ENCODE measurements around the gene CAT. TPM values are rescaled to one million over a fixed set of nuclear protein-coding genes. Genes with fewer than 3 reads are reported as not detected.

CAT gene
- polyA plus RNA-seq, 3 donors: 153 to 208 (median 174) TPM

- DNase-seq: no peak
Observed at GRCh38 chr11:34451053-34451452, 12.3 kb downstream of the CAT start.

GRCh38 chr11:34454308-34455032 is 15.7 kb downstream of the CAT start:
- no peak for DNase-seq

GRCh38 chr11:34457607-34458006 is 18.9 kb downstream of the CAT start:
- no peak for DNase-seq

GRCh38 chr11:34458525-34458924 is 19.8 kb downstream of the CAT start:
- DNase-seq: no peak

DNA sequence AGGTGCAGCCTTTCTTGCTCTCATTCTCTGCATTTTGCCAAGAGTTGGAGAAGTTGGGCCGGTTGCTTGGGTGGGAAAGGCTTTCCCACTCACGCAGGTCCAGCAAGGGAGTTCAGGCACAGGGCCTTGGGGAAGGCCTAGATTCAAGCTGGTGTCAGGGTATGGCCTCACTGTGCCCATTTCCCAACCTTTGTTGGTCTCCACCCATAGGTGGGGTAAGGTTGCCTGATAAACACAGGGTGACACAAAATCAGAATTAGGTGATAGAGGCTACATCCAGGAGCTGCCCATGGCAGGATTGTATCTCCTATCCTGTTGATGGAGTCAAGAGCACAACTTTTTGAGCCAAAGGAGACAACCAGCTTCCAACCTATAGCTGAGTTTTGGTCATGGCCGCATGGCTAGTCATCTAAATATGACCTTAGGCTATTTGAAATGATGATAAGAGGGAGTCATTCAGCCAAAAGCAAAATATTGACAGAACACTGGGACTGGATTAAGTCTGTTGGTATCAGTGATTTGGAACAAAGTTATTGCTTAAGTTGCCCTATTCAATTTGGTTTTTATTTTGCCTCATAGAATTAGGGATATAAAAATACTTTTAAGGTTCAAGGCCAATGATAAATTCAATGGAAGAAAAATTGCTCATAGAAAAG is 20.9 kb downstream of the CAT start:
- DNase-seq: no peak

- DNase-seq: no peak
Observed at GRCh38 chr11:34460278-34460677, 21.5 kb downstream of the CAT start.

DNA sequence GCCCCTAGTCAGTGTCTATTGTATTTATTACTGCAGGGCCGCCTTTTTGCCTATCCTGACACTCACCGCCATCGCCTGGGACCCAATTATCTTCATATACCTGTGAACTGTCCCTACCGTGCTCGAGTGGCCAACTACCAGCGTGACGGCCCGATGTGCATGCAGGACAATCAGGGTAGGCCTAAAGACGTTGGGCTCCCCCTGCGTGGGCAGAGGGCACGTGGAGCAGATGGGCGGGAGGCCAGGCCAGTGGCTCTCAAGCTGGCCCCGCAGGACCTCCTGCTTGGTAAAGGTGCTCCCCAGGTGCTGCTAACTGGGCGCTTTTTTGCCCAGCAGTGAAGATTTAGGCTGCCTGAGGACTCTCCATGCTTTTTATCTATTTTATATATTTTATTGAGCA is 22.5 kb downstream of the CAT start:
- no peak for DNase-seq

DNA sequence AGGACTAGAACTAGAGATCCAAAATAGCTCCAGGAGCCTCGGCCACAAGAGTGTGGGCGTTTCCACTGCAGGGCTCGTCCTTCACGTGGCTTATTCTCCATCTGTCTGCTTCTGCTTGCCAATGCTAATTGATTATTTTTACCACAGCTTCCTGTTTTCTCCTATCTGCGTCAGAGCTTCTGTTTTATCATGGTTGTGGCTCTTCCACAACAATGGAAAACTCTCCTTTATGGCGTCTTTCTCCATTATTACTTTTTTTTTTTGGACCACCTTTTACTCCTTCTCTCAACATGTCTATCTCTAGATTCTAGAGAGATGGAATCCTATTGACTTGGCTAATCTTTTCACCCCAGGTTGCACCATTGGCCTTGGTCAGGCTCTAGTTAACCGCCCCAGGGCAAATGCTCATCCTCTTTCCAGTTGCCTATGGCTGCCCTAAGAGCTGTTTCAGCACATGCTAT is 25.9 kb downstream of the CAT start:
- no peak for DNase-seq

- no peak for DNase-seq
Observed at GRCh38 chr11:34466802-34467488, 28.2 kb downstream of the CAT start.

DNA sequence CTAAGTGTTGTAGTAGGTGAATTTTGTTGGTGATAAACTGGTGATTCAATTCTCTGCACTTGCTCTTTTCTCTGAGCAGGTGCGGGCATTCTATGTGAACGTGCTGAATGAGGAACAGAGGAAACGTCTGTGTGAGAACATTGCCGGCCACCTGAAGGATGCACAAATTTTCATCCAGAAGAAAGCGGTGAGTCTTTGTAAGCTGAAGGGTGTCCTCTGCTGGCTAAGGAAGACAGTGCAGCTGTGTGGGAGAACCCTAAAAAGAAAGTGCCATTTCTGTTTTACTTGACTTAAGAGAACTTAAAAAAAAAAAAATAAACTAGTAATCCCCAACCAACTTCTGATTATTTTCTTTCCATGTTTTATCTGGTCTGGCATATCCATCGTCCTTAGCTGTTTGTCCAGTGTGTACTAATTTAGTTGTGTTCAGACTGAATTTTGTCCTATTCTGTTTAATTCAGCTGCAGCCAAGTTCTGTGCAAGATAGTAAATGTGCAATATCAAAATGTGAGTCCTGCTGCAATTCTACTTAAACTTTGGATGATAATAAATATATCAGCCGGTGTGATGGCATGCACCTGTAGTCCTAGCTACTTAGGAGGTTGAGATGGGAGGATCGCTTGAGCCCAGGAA is 29.6 kb downstream of the CAT start:
- DNase-seq: no peak

DNA sequence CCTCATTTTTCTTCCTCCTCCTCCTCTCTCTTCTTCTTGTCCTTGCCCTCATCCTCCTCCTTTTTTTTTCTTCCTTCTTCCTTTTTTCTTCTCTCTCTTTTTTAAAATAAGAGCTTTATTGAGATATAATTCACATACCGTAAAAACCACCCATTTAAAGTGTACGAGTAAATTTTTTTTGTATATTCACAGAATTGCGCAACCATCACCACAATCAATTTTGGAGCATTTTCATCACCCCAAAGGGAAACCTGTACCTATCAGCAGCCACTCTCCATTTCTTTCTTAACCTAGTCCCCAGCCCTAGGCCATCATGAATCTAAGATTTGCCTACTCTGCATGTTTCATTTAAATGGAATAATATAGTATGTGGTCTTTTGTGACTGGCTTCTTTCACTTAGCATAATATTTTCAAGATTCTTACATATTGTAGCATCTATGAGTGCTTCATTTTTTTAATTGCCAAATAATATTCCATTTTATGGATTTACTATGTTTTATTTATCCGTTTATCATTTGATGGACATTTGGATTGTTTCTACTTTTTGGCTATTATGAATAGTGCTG is 35.0 kb downstream of the CAT start:
- DNase-seq: no peak

DNA sequence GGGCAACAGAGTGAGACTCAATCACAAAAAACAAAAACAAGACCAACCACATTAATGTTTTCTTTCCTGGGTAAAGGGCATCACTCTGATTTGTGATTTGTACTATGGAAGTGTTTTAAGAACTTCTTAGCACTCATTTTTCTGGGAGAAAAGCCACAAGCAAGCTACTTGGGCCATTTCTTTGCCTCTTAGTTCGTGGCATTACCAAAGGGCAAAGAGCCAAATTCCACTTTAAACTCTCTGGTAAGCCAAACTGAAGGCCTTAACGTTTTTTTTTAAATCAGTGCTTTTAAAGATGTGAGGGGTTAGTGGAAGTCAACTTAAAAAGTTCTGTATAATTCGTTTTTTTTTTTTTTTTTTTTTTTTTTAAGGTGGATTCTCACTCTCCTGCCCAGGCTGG is 36.9 kb downstream of the CAT start:
- no peak for DNase-seq

DNA sequence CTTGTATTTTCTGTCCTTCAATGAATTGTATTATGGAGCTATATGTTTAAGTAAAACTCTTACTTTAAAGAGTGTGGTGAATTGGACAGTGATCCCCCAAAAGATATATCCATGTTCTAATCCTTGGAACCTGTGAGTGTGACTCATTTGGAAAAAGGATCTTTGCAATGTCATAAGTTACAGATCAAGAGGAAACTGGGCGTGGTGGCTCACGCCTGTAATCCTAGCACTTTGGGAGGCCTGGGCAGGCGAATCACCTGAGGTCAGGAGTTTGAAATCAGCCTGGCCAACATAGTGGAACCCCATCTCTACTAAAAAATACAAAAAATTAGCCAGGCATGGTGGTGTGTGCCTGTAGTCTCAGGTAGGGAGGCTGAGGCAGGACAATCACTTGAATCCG is 38.1 kb downstream of the CAT start:
- no peak for DNase-seq

- DNase-seq: no peak
Observed at GRCh38 chr11:34478845-34479663, 40.3 kb downstream of the CAT start.

GRCh38 chr11:34480314-34480713 is 41.6 kb downstream of the CAT start:
- peak; percentile 30 for DNase-seq

DNA sequence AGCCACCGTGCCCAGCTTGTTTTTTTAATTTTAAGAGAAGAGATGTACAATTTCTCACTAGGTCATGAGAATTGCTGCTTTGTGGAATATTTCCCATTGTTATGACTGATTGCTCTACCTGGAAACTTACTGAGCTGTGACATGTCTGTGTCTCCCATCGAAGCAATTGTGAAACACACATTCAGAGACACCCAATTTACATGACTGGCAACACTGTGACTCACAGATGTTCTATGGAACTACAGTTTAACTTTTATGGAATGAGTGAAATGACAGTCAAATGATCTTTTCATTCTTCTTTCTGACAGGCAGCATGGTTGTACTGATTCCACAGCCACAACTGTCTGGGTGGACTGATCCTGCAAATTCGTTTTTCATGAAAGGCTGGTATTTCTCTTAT is 42.6 kb downstream of the CAT start:
- no peak for DNase-seq

GRCh38 chr11:34483106-34483874 is 44.6 kb downstream of the CAT start:
- no peak for DNase-seq

DNA sequence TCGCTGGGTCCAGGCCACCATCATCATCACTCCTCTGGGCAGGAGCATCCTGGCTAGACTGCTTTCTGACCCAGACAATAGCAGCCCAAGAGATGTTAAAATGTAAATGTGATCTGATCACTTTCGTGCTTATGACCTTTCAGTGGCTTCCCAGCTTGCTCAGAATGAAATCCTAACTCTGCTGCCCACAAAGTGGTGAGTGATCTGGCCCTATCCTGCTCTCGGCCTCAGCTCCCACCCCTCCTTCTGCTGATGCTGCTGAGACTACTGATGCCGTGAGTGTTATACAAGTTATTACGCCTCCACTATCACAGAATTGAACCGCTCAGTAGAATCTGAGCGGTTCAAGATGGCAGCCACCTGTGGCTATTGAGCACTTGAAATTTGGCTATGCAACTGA is 48.7 kb downstream of the CAT start:
- DNase-seq: no peak

GRCh38 chr11:34488855-34489557 is 50.3 kb downstream of the CAT start:
- DNase-seq: no peak

DNA sequence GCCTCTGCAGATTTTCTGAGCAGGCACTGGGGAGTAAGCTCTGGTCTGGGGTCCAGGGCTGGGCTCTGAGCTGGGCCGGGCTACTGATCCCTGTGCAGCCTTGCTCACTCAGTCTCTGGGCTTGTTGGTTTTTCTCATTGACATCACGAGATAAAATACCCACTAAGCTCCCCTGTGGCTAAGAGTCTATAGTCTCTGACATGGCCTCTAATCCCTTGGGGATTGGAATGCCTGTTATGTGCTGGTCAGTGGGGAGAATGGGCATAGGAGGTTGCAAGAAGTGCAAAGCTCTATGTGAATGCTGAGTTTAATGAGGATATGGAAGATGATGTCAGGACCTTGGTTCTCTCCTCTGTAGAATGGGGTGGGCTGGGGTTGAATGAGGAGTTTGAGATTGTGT is 51.6 kb downstream of the CAT start:
- DNase-seq: no peak
